K562 (cell line): ENCODE data around the gene NEURL1.
"Not testable (repeated sequence)": the region's sequence is repeated elsewhere in the genome, so short reads cannot be mapped to it uniquely, and the experiment has no call there.

Experiments used
- ELF1 ChIP-seq: fragments of 200-800 bp; sonication (Bioruptor generic); IDR thresholded peaks from 2 replicates; pipeline ENCODE4 v1.6.1; 2016; ENCODE audit warnings: missing genetic modification characterization, missing compliant biosample characterization
- GATAD2B ChIP-seq: fragments of 450-650 bp; IDR thresholded peaks from 2 replicates; pipeline ENCODE4 v1.6.1; 2017; ENCODE audit warnings: mild to moderate bottlenecking, borderline replicate concordance
- MAFG ChIP-seq: fragments of 450-650 bp; conservative IDR thresholded peaks from 2 replicates; pipeline ENCODE4 v1.6.1; 2016; ENCODE audit warnings: missing genetic modification characterization, missing compliant biosample characterization
- TF ChIP-seq, protein P1 (sequence below), 3 experiments: IDR thresholded peaks in 2 of 3; conservative IDR thresholded peaks in 1 of 3; 2 replicates each; pipeline ENCODE4 v1.5.1; 2011 to 2012; ENCODE audit warnings: low read length in 3 of 3, mild to moderate bottlenecking in 3 of 3, control low read depth in 2 of 3, improper control_type of control experiment in 1 of 3, inconsistent platforms in 1 of 3, low read depth in 1 of 3, mixed read lengths in 1 of 3, moderate library complexity in 1 of 3; ENCODE audit not compliant: insufficient read depth in 2 of 3
- TF ChIP-seq, protein P2 (sequence below): fragments of 450-650 bp; formaldehyde crosslinking; IDR thresholded peaks from 2 replicates; pipeline ENCODE4 v1.4.0; 2022; ENCODE audit warnings: mild to moderate bottlenecking, moderate library complexity

DNA sequence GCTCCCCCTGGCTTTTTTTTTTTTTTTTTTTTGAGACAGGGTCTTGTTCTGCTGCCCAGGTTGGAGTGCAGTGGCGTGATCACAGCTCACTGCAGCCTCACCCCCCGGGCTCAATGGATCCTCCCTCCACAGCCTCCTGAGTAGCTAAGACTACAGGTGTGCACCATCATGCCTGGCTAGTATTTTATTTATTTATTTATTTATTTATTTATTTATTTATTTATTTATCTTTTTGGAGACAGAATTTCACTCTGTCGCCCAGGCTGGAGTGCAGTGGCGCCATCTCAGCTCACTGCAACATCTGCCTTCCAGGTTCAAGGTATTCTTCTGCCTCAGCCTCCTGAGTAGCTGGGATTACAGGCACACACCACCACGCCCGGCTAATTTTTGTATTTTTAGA is 10.3 kb downstream of the NEURL1 start:
- TF ChIP-seq, protein P1, sequence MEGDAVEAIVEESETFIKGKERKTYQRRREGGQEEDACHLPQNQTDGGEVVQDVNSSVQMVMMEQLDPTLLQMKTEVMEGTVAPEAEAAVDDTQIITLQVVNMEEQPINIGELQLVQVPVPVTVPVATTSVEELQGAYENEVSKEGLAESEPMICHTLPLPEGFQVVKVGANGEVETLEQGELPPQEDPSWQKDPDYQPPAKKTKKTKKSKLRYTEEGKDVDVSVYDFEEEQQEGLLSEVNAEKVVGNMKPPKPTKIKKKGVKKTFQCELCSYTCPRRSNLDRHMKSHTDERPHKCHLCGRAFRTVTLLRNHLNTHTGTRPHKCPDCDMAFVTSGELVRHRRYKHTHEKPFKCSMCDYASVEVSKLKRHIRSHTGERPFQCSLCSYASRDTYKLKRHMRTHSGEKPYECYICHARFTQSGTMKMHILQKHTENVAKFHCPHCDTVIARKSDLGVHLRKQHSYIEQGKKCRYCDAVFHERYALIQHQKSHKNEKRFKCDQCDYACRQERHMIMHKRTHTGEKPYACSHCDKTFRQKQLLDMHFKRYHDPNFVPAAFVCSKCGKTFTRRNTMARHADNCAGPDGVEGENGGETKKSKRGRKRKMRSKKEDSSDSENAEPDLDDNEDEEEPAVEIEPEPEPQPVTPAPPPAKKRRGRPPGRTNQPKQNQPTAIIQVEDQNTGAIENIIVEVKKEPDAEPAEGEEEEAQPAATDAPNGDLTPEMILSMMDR (IDR thresholded peaks at IDR 0.05 in 2 of 3, conservative IDR thresholded peaks at IDR 0.05 in 1 of 3; ENCODE audit: insufficient read depth in 2 of 3, low read depth in 1 of 3, low read length in 3 of 3) = not testable (repeated sequence)
- TF ChIP-seq, protein P2, sequence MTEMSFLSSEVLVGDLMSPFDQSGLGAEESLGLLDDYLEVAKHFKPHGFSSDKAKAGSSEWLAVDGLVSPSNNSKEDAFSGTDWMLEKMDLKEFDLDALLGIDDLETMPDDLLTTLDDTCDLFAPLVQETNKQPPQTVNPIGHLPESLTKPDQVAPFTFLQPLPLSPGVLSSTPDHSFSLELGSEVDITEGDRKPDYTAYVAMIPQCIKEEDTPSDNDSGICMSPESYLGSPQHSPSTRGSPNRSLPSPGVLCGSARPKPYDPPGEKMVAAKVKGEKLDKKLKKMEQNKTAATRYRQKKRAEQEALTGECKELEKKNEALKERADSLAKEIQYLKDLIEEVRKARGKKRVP (CRISPR knock-in tag) = not testable (repeated sequence)
- not testable (repeated sequence) for TF ChIP-seq ELF1 (tag); GATAD2B; MAFG (tag)
